ENCODE data around the gene EXOC3L2.

EXOC3L2 gene

DNA sequence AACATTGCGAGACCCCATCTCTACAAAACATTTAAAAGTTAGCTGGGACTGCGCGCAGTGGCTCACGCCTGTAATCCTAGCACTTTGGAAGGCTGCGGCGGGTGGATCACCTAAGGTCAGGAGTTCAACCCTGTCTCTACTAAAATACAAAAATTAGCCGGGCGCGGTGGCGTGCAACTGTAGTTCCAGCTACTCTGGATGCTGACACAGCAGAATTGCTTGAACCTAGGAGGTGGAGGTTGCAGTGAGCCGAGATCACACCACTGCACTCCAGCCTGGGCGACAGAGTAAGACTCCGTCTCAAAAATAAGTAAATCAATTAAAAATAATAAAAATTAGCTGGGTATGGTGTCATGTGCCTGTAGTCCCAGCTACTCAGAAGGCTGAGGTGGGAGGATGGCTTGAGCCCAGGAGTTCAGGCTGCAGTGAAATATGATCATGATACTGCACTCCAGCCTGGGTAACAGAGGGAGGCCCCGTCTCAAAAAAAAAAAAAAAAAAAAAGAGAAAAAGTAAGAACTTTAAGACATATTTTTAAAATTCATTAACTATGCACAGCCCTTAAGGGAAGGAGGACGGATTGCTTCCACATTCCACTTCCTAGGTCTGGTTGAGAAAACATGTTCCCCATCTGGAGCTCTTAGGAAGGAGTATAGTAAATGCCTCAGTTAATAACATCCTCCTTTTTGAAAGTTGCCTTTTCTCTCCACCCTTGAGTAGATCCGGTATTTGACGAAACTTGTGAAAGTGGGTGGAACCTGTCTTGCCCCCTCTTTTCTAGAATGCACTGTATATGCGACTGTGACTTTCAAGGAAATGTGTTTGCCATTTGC, 26.1 kb downstream of the EXOC3L2 start:
- DNase-seq = no peak

- DNase-seq = no peak
Measured at GRCh38 chr19:45218426-45218825, 26.8 kb downstream of the EXOC3L2 start.

GRCh38 chr19:45217957-45218334, 27.3 kb downstream of the EXOC3L2 start:
- no peak for DNase-seq

DNA sequence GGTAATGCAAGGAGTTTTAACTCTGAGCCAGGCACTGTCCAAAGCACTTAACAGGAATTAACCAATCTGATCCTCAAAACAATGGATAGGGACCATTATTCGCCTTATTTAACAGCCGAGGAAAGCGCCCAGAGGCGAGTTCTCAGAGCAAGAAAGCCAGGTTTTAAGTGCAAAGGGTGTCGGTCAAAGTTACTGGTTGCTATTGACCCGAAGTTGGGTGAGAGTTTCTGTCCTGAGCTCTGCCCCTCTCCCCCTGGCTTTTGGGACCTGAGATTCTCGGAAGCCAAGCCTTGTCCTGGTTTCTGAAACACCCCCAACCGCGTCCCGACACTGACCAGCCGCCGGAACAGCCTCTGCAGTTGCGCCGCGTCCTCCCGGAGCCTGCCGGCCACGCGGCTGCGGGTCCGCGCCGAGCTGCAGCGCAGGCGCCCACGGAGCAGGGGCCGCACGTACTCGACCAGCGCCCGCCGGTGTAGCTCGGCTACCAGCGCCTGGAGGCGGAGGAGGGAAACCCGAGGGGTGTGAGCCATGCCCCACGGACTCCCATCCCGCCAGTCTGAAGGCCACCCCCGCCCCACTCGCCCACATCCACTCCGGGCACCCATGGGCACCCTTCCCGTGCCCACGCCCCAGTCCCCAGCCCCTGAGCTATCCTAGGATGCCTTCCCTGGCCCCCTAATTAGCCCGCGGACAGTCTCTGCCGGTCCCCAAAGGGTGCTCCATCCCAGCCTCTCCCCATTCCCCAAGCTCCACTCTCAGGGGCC, 27.8 kb downstream of the EXOC3L2 start:
- no peak for DNase-seq

DNA sequence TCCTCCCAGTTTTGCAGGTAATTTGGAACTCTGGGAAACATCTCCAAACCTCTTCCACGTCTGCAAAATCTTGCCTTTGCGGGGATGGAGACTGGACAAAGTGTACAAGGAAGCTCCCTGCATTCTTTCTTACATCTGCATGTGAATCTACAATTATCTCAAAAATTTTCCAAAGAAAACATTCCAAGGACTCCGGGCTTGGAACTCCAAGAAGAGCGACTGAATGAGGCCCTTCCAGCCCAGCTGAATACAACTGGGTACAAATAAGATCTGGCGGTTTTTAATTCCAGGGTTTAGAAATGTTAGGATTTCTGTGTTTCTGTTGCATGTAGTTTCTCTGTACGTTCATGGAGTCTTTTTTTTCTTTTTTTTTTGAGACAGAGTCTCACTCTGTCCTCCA, 28.5 kb downstream of the EXOC3L2 start:
- no peak for DNase-seq

GRCh38 chr19:45215391-45216191, 29.6 kb downstream of the EXOC3L2 start:
- peak; percentile 8 for DNase-seq

DNA sequence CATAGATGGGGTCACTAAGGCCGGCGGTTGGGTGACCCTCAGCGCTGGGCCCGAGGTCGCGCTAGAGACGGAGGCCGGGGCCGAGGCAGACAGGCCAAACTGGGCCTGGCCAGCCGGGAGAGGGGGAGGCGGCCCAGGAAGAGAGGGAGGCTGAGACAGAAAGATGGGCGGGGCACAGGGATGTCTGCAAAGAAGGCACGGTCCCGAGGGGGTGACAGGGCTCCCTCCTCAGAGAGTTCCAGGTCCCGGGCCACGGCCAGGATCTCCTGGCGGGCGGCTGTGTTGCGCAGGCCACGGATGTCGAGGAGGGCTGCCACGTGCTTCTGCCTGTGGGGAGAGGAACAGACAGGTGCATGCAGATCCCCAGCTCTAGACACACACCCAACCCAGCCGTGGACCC, 32.2 kb downstream of the EXOC3L2 start:
- no peak for DNase-seq

DNA sequence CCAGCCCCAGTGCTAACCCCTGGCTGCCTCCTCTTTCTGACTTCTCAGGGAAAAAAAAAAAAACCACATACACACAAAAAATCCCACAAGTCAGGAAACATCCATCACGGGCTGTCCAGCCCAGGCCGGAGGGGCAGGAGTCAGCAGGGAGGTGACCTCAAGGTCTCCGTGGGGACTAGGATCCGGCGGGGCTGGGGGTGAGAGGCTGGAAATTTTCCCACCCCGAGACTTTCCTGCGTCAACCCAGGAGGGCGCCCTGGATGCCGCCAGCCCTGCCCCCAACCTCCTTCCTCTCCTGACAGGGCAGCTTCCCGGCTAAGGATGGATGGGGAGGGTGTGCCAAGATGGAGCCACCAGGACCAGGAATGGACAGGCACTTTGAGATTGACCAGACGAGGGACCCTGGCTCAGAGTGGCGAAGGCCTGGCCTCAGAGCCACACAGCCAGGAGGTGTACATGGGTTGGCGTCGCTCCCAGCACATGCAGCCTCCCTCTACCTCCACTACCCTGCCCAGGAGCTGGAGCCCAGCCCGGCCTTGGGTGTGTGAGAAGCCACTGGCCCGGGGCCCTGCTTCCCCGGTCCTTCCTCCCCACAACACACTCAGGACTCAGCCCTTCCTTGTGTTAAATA, 33.3 kb downstream of the EXOC3L2 start:
- no peak for DNase-seq

DNA sequence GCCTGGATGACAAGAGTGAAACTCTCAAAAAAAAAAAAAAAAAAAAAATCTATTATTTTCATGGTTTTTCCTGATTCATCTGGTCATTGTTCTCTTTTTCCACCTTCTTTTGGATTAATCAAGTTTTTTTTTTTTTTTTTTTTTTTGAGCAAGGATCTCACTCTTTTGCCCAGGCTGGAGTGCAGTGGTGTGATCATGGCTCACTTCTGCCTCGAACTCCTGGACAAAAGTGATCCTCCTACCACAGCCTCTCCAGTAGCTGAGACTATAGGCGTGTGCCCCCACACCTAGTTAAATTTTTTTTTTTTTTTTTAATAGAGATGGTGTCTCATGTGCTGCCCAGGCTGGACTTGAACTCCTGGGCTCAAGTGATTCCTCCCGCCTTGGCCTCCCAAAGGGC, 38.9 kb downstream of the EXOC3L2 start:
- DNase-seq = no peak

- no peak for DNase-seq
Measured at GRCh38 chr19:45205810-45206209, 39.4 kb downstream of the EXOC3L2 start.

- no peak for DNase-seq
Measured at GRCh38 chr19:45202637-45203036, 42.6 kb downstream of the EXOC3L2 start.

GRCh38 chr19:45200568-45200967, 44.6 kb downstream of the EXOC3L2 start:
- DNase-seq = no peak

DNA sequence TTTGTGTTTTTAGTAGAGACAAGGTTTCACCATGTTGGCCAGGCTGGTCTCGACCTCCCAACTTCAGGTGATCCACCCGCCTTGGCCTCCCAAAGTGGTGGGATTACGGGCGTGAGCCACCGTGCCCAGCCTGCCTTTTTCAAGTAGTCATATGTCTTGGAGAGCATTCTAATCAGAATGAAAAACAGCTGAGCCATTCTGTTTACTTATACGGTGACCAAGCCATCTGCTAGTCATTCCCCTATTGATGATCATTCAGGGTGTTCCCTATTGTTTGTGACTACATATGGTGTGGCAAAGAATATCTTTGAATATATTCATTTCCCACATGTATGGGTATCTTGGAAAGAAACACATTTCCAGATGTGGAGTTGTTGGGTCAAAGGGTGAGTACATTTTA, 49.4 kb downstream of the EXOC3L2 start:
- no peak for DNase-seq

DNA sequence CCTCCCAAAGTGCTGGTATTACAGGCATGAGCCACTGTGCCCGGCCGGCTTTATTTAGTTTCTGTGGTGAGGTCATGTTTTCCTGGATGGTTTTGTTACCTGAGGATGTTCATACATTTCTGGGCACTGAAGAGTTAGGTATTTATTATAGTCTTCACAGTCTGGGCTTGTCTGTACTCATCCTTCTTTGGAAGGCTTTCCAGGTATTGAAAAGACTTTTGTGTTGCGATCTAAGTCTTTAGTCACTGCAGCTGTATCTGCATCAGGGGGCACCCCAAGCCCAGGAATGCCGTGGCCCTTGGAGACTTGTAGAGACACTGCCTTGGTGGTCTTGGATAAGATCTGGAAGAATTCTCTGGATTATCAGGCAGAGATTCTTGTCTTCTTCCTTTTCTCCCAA, 53.8 kb downstream of the EXOC3L2 start:
- DNase-seq = no peak

GRCh38 chr19:45189971-45190370, 55.2 kb downstream of the EXOC3L2 start:
- DNase-seq = no peak

DNA sequence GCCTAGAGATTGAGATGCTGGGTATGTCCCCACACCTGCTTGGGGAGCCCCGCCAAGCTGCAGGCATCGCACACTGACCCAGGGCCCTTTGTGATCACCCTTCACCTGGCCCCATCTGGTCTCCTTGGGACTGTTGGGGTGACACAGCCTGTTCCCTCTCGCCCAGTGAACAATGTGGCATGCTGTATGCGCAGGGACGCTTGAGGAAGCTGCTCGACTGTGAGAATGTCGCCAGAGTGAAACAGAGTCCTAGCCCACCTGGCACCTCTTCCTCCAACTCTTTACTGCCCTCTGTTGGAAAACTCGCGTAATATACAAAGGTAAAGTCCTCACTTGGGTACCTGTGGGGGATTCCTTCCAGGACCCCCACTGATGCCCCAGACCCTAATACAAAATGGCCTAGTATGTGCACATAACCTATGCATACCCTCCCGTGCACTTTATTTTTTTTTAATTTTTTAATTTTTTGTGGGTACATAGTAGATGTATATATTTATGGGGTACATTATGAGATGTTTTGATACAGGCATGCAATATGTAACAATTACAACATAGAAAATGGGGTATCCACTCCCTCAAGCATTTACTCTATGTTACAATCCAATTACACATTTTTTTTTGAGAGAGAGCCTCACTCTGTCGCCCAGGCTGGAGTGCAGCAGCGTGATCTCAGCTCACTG, 57.6 kb downstream of the EXOC3L2 start:
- no peak for DNase-seq

GRCh38 chr19:45186509-45187334, 58.5 kb downstream of the EXOC3L2 start:
- DNase-seq = no peak

GRCh38 chr19:45184115-45184514, 61.1 kb downstream of the EXOC3L2 start:
- DNase-seq = no peak

- DNase-seq = no peak
Measured at GRCh38 chr19:45182758-45183157, 62.4 kb downstream of the EXOC3L2 start.

GRCh38 chr19:45180936-45181335, 64.3 kb downstream of the EXOC3L2 start:
- no peak for DNase-seq

DNA sequence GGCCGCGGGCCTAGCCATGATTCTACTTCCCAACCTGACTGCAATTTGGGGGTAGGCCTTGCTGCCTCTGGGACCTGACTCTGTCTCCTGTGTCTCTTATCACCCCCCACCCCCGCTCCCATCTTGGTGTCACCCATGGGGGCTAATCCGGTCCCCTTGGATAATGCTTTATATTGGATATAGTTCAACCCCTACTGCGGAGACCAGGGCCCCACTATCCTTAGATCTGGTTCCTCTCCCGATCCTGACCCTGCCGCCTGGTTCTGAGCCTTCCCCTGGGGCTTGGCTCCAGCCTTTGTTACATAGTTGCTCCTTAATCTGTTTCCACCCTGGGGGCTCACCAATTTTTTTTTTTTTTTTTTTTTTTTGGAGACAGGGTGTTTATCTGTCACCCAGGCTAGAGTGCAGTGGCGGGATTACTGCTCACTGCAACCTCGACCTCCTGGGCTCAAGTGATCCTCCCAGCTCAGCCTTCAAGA, 65.3 kb downstream of the EXOC3L2 start:
- no peak for DNase-seq
